ENCODE data around the gene ACE. TPM values are rescaled to one million over a fixed set of nuclear protein-coding genes. Genes with fewer than 3 reads are reported as not detected.

The ACE gene
- total and polyA plus RNA-seq, 2 experiments from 2014 or later: 0.82 to 9.1 TPM

GRCh38 chr17:63487014-63487339 is 10.1 kb downstream of the ACE start:
- Histone ChIP-seq H4K20me1 (replicated peaks; ENCODE audit: insufficient read depth) (no peaks in the 10 kb centered on the region), H3K79me2 (replicated peaks; ENCODE audit: insufficient read depth) (no peaks in the 10 kb centered on the region), H3K4me2 (no peak overlapping the region), H3K27me3 (ENCODE audit: insufficient read depth) (no peaks in the 10 kb centered on the region), H3F3A (replicated peaks; ENCODE audit: low read depth) (no peaks in the 10 kb centered on the region), H3K4me3 (no peak overlapping the region), H2AFZ (no peak overlapping the region), H3K9me2 (ENCODE audit: insufficient read depth) (no peaks in the 10 kb centered on the region), H3K27ac (ENCODE audit: low read depth) (no peak overlapping the region), H3K36me3 (ENCODE audit: insufficient read depth) (no peaks in the 10 kb centered on the region), H3K4me1 (ENCODE audit: insufficient read depth) (no peaks in the 10 kb centered on the region)
- no peak for ATAC-seq
- TF ChIP-seq ETS1 (IDR thresholded peaks at IDR 0.05): no peak
- TF ChIP-seq ZNF331 (CRISPR knock-in tag; IDR thresholded peaks at IDR 0.05; ENCODE audit: low read depth): no peak
- no peak for TF ChIP-seq EZH2 (IDR thresholded peaks at IDR 0.05; ENCODE audit: low read depth, unreplicated experiment)
- no peak for TF ChIP-seq JUNB (IDR thresholded peaks at IDR 0.05; ENCODE audit: unreplicated experiment)
- no peak for TF ChIP-seq NANOG (IDR thresholded peaks at IDR 0.05; ENCODE audit: borderline replicate concordance)
- TF ChIP-seq EZH2phosphoT487 (IDR thresholded peaks at IDR 0.05; ENCODE audit: unreplicated experiment): no peak
- no peak for TF ChIP-seq CREB1 (CRISPR knock-in tag; IDR thresholded peaks at IDR 0.05; ENCODE audit: low read depth)
- TF ChIP-seq STAT1 (IDR thresholded peaks at IDR 0.05; ENCODE audit: unreplicated experiment): no peak
- TF ChIP-seq ZNF462 (CRISPR knock-in tag; IDR thresholded peaks at IDR 0.05): no peak
- TF ChIP-seq REST (IDR thresholded peaks at IDR 0.05; ENCODE audit: unreplicated experiment): no peak
- H3K4me3 Mint-ChIP-seq: no peak overlapping the region
- peaks cover 6% of the 10 kb centered on the region; the same call in 2 of the 3 replicates for H3K4me1 Mint-ChIP-seq
- no peaks in the 10 kb centered on the region; the same call in 2 of the 3 replicates for H3K36me3 Mint-ChIP-seq (ENCODE audit: low read depth)
- no peak overlapping the region for H3K27ac Mint-ChIP-seq
- H3K27me3 Mint-ChIP-seq (ENCODE audit: insufficient read depth, low read depth, poor library complexity): peaks cover 9% of the 10 kb centered on the region
- DNase-seq (ENCODE audit: low spot score): no peak
- H3K9me3 Mint-ChIP-seq: no peaks in the 10 kb centered on the region
